Limb (tissue), 2 donors: ENCODE results near the gene PROSER2.
"Not testable (repeated sequence)": the region's sequence is repeated elsewhere in the genome, so short reads cannot be mapped to it uniquely, and the experiment has no call there.

ENCODE experiments used
- DNase-seq, 2 donors: peaks; one replicate each; pipeline ENCODE4 v3.0.0-alpha.2; 2016; ENCODE audit errors: extremely low spot score in 2 of 2

PROSER2 gene

GRCh38 chr10:11885437-11886137 lies 62.4 kb downstream of the PROSER2 start:
- DNase-seq = no peak

GRCh38 chr10:11886138-11886474 lies 63.0 kb downstream of the PROSER2 start:
- DNase-seq = no peak

- DNase-seq = no peak
Observed at GRCh38 chr10:11886851-11887250, 63.7 kb downstream of the PROSER2 start.

- no peak for DNase-seq
Observed at GRCh38 chr10:11887381-11888227, 64.4 kb downstream of the PROSER2 start.

- DNase-seq = not testable (repeated sequence)
Observed at GRCh38 chr10:11889263-11889662, 66.1 kb downstream of the PROSER2 start.

- DNase-seq = no peak
Observed at GRCh38 chr10:11891776-11892486, 68.8 kb downstream of the PROSER2 start.

GRCh38 chr10:11893749-11894278 lies 70.7 kb downstream of the PROSER2 start:
- DNase-seq = no peak

- DNase-seq = no peak
Observed at GRCh38 chr10:11894381-11895107, 71.4 kb downstream of the PROSER2 start.

- DNase-seq = no peak
Observed at GRCh38 chr10:11895108-11895466, 71.9 kb downstream of the PROSER2 start.

- DNase-seq = no peak
Observed at GRCh38 chr10:11895598-11895997, 72.4 kb downstream of the PROSER2 start.

GRCh38 chr10:11896549-11897200 lies 73.5 kb downstream of the PROSER2 start:
- DNase-seq = no peak

- DNase-seq = no peak
Observed at GRCh38 chr10:11898033-11898371, 74.8 kb downstream of the PROSER2 start.

- peak in 1 of 2 donors; percentile 70 for DNase-seq
Observed at GRCh38 chr10:11898372-11899066, 75.4 kb downstream of the PROSER2 start.

- no peak for DNase-seq
Observed at GRCh38 chr10:11899067-11899876, 76.1 kb downstream of the PROSER2 start.

GRCh38 chr10:11901036-11901301 lies 77.8 kb downstream of the PROSER2 start:
- DNase-seq = no peak

GRCh38 chr10:11901454-11901832 lies 78.3 kb downstream of the PROSER2 start:
- peak in 1 of 2 donors; percentile 55 for DNase-seq

GRCh38 chr10:11901833-11902475 lies 78.8 kb downstream of the PROSER2 start:
- no peak for DNase-seq

GRCh38 chr10:11902646-11903045 lies 79.5 kb downstream of the PROSER2 start:
- no peak for DNase-seq

GRCh38 chr10:11906714-11907113 lies 83.6 kb downstream of the PROSER2 start:
- DNase-seq = no peak
